ENCODE results near the gene MMP12. TPM values are rescaled to one million over a fixed set of nuclear protein-coding genes. Genes with fewer than 3 reads are reported as not detected.

Gene MMP12
- total and polyA plus RNA-seq, 2 donors (not counting 3 experiments of a cell fraction or from before 2014, with no cell fraction given): not detected

DNA sequence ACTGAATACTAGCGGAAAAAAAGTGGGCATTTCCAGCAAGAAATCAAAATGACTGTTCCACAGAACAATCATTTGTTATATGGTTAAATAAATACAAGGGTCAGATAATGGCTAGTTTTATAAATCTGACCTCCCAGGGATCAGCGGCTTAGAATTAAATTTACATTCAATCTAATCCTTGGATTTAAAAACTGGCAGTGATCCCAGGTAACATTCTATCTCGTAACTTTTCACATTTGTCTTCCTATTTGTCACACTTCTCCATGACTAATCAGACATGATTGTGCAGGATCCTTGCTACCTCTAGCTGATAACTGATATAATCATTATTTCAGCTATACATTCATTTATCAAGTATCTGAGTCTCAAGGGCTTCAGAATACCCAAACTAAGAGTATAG lies 28.5 kb downstream of the MMP12 start:
- dilution Hi-C loops (cut with MboI; ENCODE audit: extremely low pct_ligation_motif_present, low sequenced_read_pairs) (no loop called here), intact Hi-C loops (cut with micrococcal nuclease) (no loop called here)
- Histone ChIP-seq H3K36me3 (ENCODE audit: control insufficient read depth in 2 of 2, extremely low read depth in 1 of 2, insufficient read depth in 2 of 2, low read length in 2 of 2) (no peaks in the 10 kb centered on the region), H3K27ac (ENCODE audit: insufficient read depth, low read depth, low read length) (no peak overlapping the region), H3K27me3 (ENCODE audit: control insufficient read depth in 2 of 2, insufficient read depth in 2 of 2, low read length in 2 of 2) (peaks cover 7 to 12% of the 10 kb centered on the region in 2 experiments), H3K4me2 (ENCODE audit: insufficient read depth, low read length) (no peak overlapping the region), H3K9me1 (replicated peaks; ENCODE audit: control insufficient read depth, extremely low read depth, insufficient read depth, low read length) (no peaks in the 10 kb centered on the region), H3K79me2 (ENCODE audit: control insufficient read depth, insufficient read depth, low read length) (no peaks in the 10 kb centered on the region), H2AFZ (ENCODE audit: low read depth, low read length) (no peak overlapping the region), H3K9me3 (replicated peaks; ENCODE audit: control insufficient read depth, insufficient read depth, low read length) (no peaks in the 10 kb centered on the region), H3K4me3 (replicated peaks in 1 of 3; ENCODE audit: insufficient read depth in 1 of 3, low read depth in 1 of 3, low read length in 3 of 3) (no peak overlapping the region), H4K20me1 (replicated peaks; ENCODE audit: control insufficient read depth, extremely low read depth, insufficient read depth, low read length) (no peaks in the 10 kb centered on the region), H3K9ac (replicated peaks; ENCODE audit: extremely low read depth, insufficient read depth, low read length) (no peak overlapping the region), H3K4me1 (ENCODE audit: control insufficient read depth, extremely low read depth, insufficient read depth, low read length) (no peaks in the 10 kb centered on the region)
- DNase-seq (ENCODE audit: low read depth, low spot score) (no peak), FAIRE-seq (no peak)
- no TSS peak for BruUV-seq (replicated peaks)
- ChIA-PET CTCF (interaction anchor here (0.6 to 1.8 kb wide), 4 partner anchors 15 to 694 kb away, joined by 3 to 6 read pairs (median 4); no protein-coding TSS in a partner anchor), POLR2A (no interaction called here)
- TF ChIP-seq, protein P1, sequence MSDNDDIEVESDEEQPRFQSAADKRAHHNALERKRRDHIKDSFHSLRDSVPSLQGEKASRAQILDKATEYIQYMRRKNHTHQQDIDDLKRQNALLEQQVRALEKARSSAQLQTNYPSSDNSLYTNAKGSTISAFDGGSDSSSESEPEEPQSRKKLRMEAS (IDR thresholded peaks at IDR 0.05; ENCODE audit: insufficient read depth, insufficient read length): no peak
- TF ChIP-seq POLR2AphosphoS5 (IDR thresholded peaks at IDR 0.05; ENCODE audit: insufficient read depth, low read depth, low read length) (no peak), MYC (IDR thresholded peaks at IDR 0.05; ENCODE audit: low read depth, low read length) (no peak), JUN (IDR thresholded peaks at IDR 0.05; ENCODE audit: borderline replicate concordance, insufficient read depth, insufficient read length, low read depth) (no peak), FOS (IDR thresholded peaks at IDR 0.05; ENCODE audit: borderline replicate concordance, insufficient read depth, low read length) (no peak), GATA2 (IDR thresholded peaks at IDR 0.05; ENCODE audit: insufficient read depth, insufficient read length, low read depth, low read length) (no peak), POLR2A (IDR thresholded peaks at IDR 0.05; ENCODE audit: low read depth, low read length) (no peak), EZH2 (IDR thresholded peaks at IDR 0.05; ENCODE audit: borderline replicate concordance, low read depth, low read length, severe bottlenecking) (no peak)
- TF ChIP-seq, protein P2, sequence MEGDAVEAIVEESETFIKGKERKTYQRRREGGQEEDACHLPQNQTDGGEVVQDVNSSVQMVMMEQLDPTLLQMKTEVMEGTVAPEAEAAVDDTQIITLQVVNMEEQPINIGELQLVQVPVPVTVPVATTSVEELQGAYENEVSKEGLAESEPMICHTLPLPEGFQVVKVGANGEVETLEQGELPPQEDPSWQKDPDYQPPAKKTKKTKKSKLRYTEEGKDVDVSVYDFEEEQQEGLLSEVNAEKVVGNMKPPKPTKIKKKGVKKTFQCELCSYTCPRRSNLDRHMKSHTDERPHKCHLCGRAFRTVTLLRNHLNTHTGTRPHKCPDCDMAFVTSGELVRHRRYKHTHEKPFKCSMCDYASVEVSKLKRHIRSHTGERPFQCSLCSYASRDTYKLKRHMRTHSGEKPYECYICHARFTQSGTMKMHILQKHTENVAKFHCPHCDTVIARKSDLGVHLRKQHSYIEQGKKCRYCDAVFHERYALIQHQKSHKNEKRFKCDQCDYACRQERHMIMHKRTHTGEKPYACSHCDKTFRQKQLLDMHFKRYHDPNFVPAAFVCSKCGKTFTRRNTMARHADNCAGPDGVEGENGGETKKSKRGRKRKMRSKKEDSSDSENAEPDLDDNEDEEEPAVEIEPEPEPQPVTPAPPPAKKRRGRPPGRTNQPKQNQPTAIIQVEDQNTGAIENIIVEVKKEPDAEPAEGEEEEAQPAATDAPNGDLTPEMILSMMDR (IDR thresholded peaks at IDR 0.05; ENCODE audit: extremely low read depth in 1 of 2, insufficient read depth in 1 of 2, low read depth in 1 of 2, low read length in 2 of 2): no peak
